Measurements from ENCODE around the gene GPBP1L1.
A peak's percentile ranks its signal among the peaks of the same experiment; 100 is the strongest.

GPBP1L1 gene

GRCh38 chr1:45585110-45585426 lies 101.3 kb downstream of the GPBP1L1 start:
- FAIRE-seq = no peak

DNA sequence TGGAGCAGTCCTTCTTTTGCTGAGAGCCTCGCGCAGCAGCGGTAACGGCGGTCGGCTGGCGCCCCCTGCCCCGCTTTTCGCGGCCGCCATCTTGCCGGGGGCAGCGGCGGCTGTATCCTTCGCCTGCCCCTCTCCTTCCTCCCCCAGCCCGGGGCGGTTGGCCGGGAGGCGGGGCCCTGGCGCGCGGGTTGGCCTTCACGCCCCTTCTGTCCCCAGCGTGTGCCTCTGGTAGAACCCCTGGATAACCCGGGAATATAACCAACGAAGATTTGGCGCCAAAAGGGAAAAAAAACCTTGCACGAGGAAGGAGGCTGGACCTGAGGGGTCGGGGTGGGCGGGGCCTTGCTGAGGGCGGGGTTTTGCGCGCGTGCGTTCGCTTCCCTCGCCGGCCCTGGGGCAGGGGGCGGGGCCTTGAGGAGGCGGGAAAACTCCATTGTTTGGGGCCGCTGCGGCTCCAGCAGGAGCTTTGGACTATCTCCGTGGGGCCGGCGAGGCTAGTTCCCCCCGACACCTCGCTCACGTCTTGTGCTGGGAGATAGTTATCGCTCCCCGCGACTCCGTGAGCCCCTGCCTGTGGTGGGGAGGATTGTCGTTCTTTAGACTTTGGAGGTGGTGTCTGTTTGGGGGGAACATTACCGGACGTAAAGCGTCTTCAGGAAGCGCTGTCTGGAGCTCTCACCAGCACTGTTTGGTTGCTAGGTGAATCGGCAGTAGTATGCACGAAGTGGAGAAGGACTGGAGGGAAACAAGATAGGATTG lies 101.8 kb downstream of the GPBP1L1 start:
- FAIRE-seq = no peak

DNA sequence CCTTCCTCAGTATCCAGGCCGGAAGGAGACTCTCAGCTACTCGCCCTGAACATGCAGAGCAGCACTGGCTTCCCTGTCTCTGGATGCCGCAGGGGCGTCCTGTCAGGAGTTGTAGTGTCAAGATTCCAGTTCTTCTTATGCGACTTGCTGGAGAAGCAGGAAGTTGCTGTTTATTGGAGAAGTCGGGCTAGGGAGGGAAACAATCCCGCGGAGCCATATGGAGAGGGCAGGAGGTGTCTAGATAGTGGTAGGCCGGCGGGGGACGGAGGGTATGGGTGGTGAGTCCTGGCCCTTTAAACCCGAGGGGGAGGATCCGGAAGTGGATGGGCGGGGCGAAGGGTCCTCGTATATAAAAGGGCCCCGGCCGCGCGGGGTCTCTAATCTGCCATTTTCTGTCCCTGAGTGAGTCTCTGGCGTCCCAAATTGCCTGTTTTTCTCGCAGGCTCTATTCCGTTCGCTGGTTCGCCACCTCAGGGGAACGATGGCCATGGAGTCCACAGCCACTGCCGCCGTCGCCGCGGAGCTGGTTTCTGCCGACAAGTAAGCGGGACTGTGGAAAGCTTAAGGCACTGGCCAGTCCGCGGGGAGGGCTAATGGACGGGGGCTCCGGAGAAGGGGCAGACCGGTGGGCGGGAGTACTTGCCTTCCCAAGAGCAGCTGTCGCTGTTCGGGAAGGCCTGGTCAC lies 102.5 kb downstream of the GPBP1L1 start, which contains the start of gene NASP:
NASP (plus strand) TSS at position 376 of the 685 bp plus-strand sequence; CDS start at position 482, 106 bp downstream.
- FAIRE-seq = no peak

DNA sequence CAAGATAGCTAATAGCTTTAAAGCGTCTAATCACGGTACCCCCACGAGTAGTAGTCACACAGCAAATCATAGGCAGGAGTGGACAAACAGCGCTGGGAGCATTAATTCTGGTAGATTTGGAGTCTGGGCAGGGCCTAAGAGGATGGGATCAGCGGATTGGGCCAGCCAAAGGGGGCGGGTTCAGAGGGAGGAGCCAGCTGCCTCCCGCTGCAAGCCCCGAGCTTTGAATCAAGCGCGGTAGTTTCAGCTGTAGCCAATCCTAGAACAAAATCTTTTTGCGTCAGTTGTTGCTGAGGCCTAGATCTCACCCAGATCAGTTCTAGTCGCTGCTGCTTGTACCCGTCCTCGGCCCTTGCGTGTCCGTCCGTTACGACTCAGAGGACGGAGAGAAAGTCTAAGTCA lies 103.1 kb downstream of the GPBP1L1 start:
- peak; percentile 9 for FAIRE-seq

Data from islet of Langerhans (tissue), 1 donor.